IPS-18c (cell line): Measurements from ENCODE around the gene GALNT12.

Experiments used
- H3K4me3 ChIP-seq: 2 replicates; pipeline ENCODE4 v1.7.0; 2013; ENCODE audit warnings: low read depth, mild to moderate bottlenecking, low read length, moderate library complexity; ENCODE audit not compliant: insufficient read depth
- H3K9me3 ChIP-seq: one replicate; pipeline ENCODE4 v1.6.1; 2013; ENCODE audit warnings: mild to moderate bottlenecking, low read length, moderate library complexity; ENCODE audit not compliant: control insufficient read depth, insufficient read depth

The GALNT12 gene

GRCh38 chr9:98795295-98795955 lies 12.0 kb upstream of the GALNT12 start:
- Histone ChIP-seq H3K9me3 (no peaks in the 10 kb centered on the region), H3K4me3 (peak overlapping the region; percentile 69)

GRCh38 chr9:98795970-98796363 lies 11.5 kb upstream of the GALNT12 start:
- H3K9me3 ChIP-seq: no peaks in the 10 kb centered on the region
- H3K4me3 ChIP-seq: peak overlapping the region; percentile 69

GRCh38 chr9:98796364-98797101 lies 10.9 kb upstream of the GALNT12 start, which contains the start of gene ANKS6:
ANKS6 (minus strand) TSS chr9:98796555; CDS start chr9:98796491, 64 bp downstream.
- peak within 1 kb of the TSS; percentile 71 for H3K4me3 ChIP-seq
- no peaks in the 10 kb centered on the region for H3K9me3 ChIP-seq

- Histone ChIP-seq H3K9me3 (no peaks in the 10 kb centered on the region), H3K4me3 (no peak overlapping the region)
These were observed 10.0 kb upstream of the GALNT12 start for GRCh38 chr9:98797491-98797890.

DNA sequence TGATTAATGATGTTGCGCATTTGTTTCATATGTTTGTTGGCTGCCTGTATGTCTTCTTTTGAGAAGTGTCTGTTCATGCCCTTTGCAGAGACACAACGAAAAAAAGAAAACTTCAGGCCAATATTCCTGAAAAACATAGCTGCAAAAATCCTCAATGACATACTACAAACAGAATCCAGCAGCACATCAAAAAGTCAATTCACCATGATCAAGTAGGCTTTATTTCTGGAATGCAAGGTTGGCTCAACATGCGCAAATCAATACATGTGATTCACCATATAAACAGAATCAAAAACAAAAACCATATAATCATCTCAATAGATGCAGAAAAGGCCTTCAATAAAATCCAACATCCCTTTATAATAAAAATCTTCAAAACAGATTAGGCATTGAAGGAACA lies 9.2 kb upstream of the GALNT12 start:
- no peaks in the 10 kb centered on the region for H3K9me3 ChIP-seq
- H3K4me3 ChIP-seq: no peak overlapping the region

GRCh38 chr9:98801561-98801960 lies 5.9 kb upstream of the GALNT12 start:
- Histone ChIP-seq H3K4me3 (no peak overlapping the region), H3K9me3 (no peaks in the 10 kb centered on the region)

GRCh38 chr9:98801969-98802371 lies 5.5 kb upstream of the GALNT12 start:
- Histone ChIP-seq H3K4me3 (no peak overlapping the region), H3K9me3 (no peaks in the 10 kb centered on the region)

GRCh38 chr9:98804083-98804482 lies 3.4 kb upstream of the GALNT12 start:
- Histone ChIP-seq H3K9me3 (no peaks in the 10 kb centered on the region), H3K4me3 (no peak overlapping the region)

DNA sequence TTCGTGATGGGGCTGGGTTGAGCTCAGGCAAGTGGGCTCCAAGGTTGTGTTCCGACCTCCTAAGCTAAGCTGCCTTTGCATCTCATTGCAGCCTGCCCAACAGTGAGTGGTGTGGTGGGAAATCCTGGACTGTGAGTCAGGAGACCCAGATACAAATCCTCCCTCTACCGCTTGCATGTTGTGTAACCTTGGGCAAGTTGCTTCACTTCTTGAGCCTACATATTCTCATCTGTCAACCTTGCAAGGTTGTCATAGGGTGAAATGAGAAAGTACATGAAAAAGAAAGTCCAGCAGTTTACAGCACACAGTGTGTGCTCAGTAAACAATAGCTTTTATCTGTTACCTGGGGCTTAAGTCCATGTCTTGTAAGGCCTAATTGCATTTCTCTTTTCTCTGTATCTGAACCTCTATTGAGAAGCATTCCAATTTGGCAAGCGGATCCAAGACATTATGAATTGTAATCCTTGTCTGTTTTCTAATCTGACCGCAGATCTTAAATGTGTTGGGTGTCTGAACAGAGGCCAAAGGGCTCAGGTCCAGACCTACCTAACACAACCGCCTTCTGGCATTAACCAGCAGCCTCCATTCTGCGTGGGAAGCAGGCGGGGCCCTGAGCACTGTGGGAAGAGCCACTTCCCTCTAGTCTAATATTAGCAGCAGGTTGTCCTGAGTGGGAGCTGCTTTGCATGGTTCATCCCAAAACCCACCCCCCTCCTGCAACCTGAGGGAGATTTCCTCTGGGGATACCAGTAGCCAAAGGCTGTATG lies 1.8 kb upstream of the GALNT12 start:
- no peak overlapping the region for H3K4me3 ChIP-seq
- no peaks in the 10 kb centered on the region for H3K9me3 ChIP-seq

GRCh38 chr9:98806394-98807035 lies 955 bp upstream of the GALNT12 start:
- no peak overlapping the region for H3K4me3 ChIP-seq
- no peaks in the 10 kb centered on the region for H3K9me3 ChIP-seq

- peak overlapping the region; percentile 69 for H3K4me3 ChIP-seq
- H3K9me3 ChIP-seq: no peaks in the 10 kb centered on the region
These were observed 335 bp downstream of the GALNT12 start for GRCh38 chr9:98807814-98808195.

DNA sequence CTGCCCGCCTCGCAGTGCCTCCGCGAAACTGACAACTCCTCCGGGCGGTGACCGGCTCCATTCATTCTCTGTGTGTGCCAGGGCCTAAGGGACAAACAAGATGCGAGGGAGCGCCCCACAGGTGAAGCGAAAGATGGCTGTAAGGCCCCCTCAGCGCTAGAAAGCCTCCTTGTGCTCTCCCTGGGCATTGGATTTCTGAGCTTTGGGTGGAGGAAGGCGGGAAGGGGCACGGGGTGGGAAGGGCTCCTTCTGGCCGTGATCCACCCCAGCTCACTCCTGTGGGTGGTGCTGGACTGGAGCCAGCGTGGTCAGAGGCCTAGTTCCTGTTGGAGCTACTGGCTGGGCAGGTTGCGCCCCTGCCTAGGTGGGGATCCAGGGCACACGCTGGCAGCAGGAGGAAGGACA lies 943 bp downstream of the GALNT12 start:
- H3K9me3 ChIP-seq: no peaks in the 10 kb centered on the region
- H3K4me3 ChIP-seq: peak overlapping the region; percentile 69

DNA sequence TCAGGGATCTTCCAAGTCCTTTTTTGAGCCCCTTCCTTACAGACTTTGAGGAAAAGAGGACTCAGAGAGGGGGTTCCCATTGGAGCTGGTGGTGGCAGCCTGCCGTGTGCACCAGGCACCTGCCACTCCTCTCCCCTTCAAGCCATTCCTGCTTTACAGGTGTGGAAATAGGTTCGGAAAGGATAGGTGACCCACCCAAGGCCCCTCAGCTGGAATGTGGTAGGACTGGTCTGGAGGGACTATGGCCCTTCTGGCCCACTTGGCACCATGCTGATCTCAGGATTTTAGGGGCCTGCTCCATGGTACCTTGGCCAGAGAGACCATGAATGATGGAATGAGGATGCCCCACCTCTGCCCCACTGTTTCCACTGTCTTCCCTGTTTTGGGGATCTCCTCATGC lies 1.4 kb downstream of the GALNT12 start:
- H3K9me3 ChIP-seq: no peaks in the 10 kb centered on the region
- H3K4me3 ChIP-seq: 0 out of 2 replicates have a peak overlapping the region, but pooled peaks have one; percentile 69

GRCh38 chr9:98809311-98810101 lies 2.0 kb downstream of the GALNT12 start:
- H3K9me3 ChIP-seq: no peaks in the 10 kb centered on the region
- no peak overlapping the region for H3K4me3 ChIP-seq

DNA sequence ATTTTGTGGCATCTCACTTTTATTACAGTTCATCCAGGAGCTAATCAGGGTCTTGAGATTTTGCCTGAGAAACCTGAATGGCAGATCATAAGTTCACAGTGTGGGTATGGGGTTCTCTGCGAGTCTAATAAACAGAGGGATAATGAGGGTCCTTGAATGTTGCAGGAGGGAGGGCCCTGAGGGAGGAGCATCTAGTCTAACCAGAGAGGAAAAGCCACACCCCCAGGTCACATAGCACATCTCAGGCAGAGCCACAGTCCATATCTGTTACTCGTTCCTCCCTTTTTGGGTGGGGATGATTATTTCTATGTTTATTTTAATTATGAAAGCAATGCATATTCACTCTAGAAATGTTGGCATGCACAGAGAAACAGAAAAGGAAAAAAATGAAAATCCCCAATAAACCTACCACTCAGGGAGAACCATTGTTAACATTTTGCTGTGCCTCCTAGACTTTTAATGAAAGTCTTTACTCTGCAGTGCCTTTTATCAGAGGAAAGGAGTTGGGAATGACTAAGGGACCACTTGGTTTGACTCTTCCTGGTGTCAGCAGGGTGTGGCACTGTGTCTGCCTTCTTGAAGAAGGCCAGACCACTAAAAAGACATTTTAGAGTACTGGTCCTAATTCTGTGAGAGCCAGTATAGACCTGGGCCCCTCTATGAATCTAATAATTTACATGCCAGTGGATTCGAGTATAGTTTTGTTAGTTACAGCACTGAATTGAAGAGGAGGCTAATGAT lies 2.8 kb downstream of the GALNT12 start:
- Histone ChIP-seq H3K9me3 (no peaks in the 10 kb centered on the region), H3K4me3 (no peak overlapping the region)

- Histone ChIP-seq H3K9me3 (no peaks in the 10 kb centered on the region), H3K4me3 (no peak overlapping the region)
These were observed 3.7 kb downstream of the GALNT12 start for GRCh38 chr9:98811051-98811650.
